ENCODE measurements around the gene CHRNA4. TPM values are rescaled to one million over a fixed set of nuclear protein-coding genes. Genes with fewer than 3 reads are reported as not detected.

CHRNA4 gene
- total and polyA plus RNA-seq, 2 of the 4 experiments (the other 2 are of a cell fraction) = not detected

- DNase-seq (no peak), ATAC-seq (ENCODE audit: low read depth) (no peak)
- 57% methylated on average over 5 of the region's 38 CpGs; no CpG with 5 or more reads in 1 of the 2 experiments for WGBS, 2 experiments (ENCODE audit: extremely low coverage in 2 of 2, insufficient read length in 1 of 2)
- dilution Hi-C loops (cut with HindIII; ENCODE audit: low sequenced_read_pairs, unreplicated experiment) = no loop called here
- no peak overlapping the region for H3K9ac ChIP-seq (ENCODE audit: low read depth, low read length)
- no peak overlapping the region for H2AFZ ChIP-seq (replicated peaks; ENCODE audit: low read length, poor library complexity)
- H2AK9ac ChIP-seq (replicated peaks; ENCODE audit: low read depth, low read length, poor library complexity) = no peak overlapping the region
- H3K79me1 ChIP-seq (ENCODE audit: low read depth in 1 of 2, low read length in 2 of 2) = no peaks in the 10 kb centered on the region
- TF ChIP-seq USF2 (IDR thresholded peaks at IDR 0.05; ENCODE audit: low read depth, low read length) = no peak
- H3K9me1 ChIP-seq (ENCODE audit: insufficient read depth, low read length) = no peaks in the 10 kb centered on the region
- H3K18ac ChIP-seq (ENCODE audit: low read depth, low read length) = no peak overlapping the region
- no peaks in the 10 kb centered on the region for H3K36me3 ChIP-seq (ENCODE audit: control insufficient read depth, insufficient read depth, low read length)
- H3K23ac ChIP-seq (ENCODE audit: low read depth, low read length) = no peak overlapping the region
- no peak overlapping the region for H2BK120ac ChIP-seq (ENCODE audit: low read depth, low read length)
- no peak overlapping the region for H2BK20ac ChIP-seq (ENCODE audit: low read depth, low read length)
- no peaks in the 10 kb centered on the region for H4K20me1 ChIP-seq (ENCODE audit: insufficient read depth, low read length)
- H3K56ac ChIP-seq (ENCODE audit: extremely low read depth, insufficient read depth, low read length) = no peak overlapping the region
- H2BK5ac ChIP-seq (ENCODE audit: low read depth, low read length, poor library complexity, severe bottlenecking) = no peak overlapping the region
- ChIA-PET POLR2A (ENCODE audit: unreplicated experiment) (no interaction called here), CTCF (no interaction called here)
- no peak overlapping the region for H3K4me2 ChIP-seq (ENCODE audit: low read depth, low read length)
- no peak overlapping the region for H4K91ac ChIP-seq (ENCODE audit: insufficient read depth, low read depth, low read length)
- no peaks in the 10 kb centered on the region for H3K4me1 ChIP-seq (ENCODE audit: control insufficient read depth, insufficient read depth, low read length)
- no TSS peak for BruUV-seq (replicated peaks)
- H3K27ac ChIP-seq (ENCODE audit: insufficient read depth, low read length) = no peak overlapping the region
- H3K14ac ChIP-seq (replicated peaks; ENCODE audit: low read depth, low read length) = no peak overlapping the region
- no peak overlapping the region for H4K8ac ChIP-seq (ENCODE audit: low read depth in 2 of 2, low read length in 2 of 2)
- H3K9me3 ChIP-seq (ENCODE audit: control insufficient read depth, insufficient read depth, low read length) = no peaks in the 10 kb centered on the region
- no peak overlapping the region for H2AK5ac ChIP-seq (ENCODE audit: low read depth, low read length)
- H3K4ac ChIP-seq (ENCODE audit: low read depth, low read length) = no peak overlapping the region
- intact Hi-C loops (cut with micrococcal nuclease) = no loop called here
- H3K27me3 ChIP-seq (ENCODE audit: control insufficient read depth, insufficient read depth, low read length) = peaks cover 36% of the 10 kb centered on the region
- in situ Hi-C loops (cut with MboI; ENCODE audit: low sequenced_read_pairs) = no loop called here
- H2BK15ac ChIP-seq (ENCODE audit: low read depth, low read length) = no peak overlapping the region
- no peak overlapping the region for H3K4me3 ChIP-seq (ENCODE audit: insufficient read depth, low read depth, low read length)
- no peak overlapping the region for H4K5ac ChIP-seq (ENCODE audit: low read depth, low read length)
These were observed 956 bp downstream of the CHRNA4 start for GRCh38 chr20:63359937-63360849.
